Measurements from ENCODE around the gene ZCWPW1.

The ZCWPW1 gene

GRCh38 chr7:100428199-100428966 is at the start of gene ZCWPW1:
TSS of gene ZCWPW1 (minus strand) at chr7:100428703. CDS start at chr7:100420649, 8,054 bp downstream.
- DNase-seq = peak; percentile 76 to 99 (median 94)

- DNase-seq = no peak
Observed at GRCh38 chr7:100477871-100478267, 49.4 kb upstream of the ZCWPW1 start.

GRCh38 chr7:100476903-100477870 is 48.7 kb upstream of the ZCWPW1 start:
- no peak for DNase-seq

GRCh38 chr7:100476101-100476780 is 47.7 kb upstream of the ZCWPW1 start:
- DNase-seq = peak in 1 of 58 donors; percentile 7

GRCh38 chr7:100475549-100475948 is 47.0 kb upstream of the ZCWPW1 start:
- peak in 1 of 58 donors; percentile 13 for DNase-seq

- no peak for DNase-seq
Observed at GRCh38 chr7:100472854-100473499, 44.5 kb upstream of the ZCWPW1 start.

- DNase-seq = no peak
Observed at GRCh38 chr7:100472121-100472851, 43.8 kb upstream of the ZCWPW1 start.

- DNase-seq = no peak
Observed at GRCh38 chr7:100471021-100471420, 42.5 kb upstream of the ZCWPW1 start.

- peak in 56 of 58 donors; percentile 23 to 92 (median 77) for DNase-seq
Observed at GRCh38 chr7:100469227-100470044, 40.9 kb upstream of the ZCWPW1 start.

GRCh38 chr7:100467638-100468373 is 39.3 kb upstream of the ZCWPW1 start:
- peak; percentile 18 to 98 (median 92) for DNase-seq

GRCh38 chr7:100466653-100467605 is 38.4 kb upstream of the ZCWPW1 start:
- DNase-seq = peak in 6 of 58 donors; percentile 12 to 52 (median 36)

- peak in 57 of 58 donors; percentile 50 to 98 (median 92) for DNase-seq
Observed at GRCh38 chr7:100465702-100466311, 37.3 kb upstream of the ZCWPW1 start.

GRCh38 chr7:100465299-100465698 is 36.8 kb upstream of the ZCWPW1 start:
- DNase-seq = no peak

GRCh38 chr7:100464791-100465190 is 36.3 kb upstream of the ZCWPW1 start:
- DNase-seq = no peak

- no peak for DNase-seq
Observed at GRCh38 chr7:100464210-100464660, 35.7 kb upstream of the ZCWPW1 start, which contains the start of gene SPACDR. TSS of gene SPACDR (minus strand) at chr7:100464260. CDS start at chr7:100464025, 235 bp downstream.

- no peak for DNase-seq
Observed at GRCh38 chr7:100457033-100457432, 28.5 kb upstream of the ZCWPW1 start.

- no peak for DNase-seq
Observed at GRCh38 chr7:100456562-100456961, 28.1 kb upstream of the ZCWPW1 start.

Data from anterior cingulate cortex (tissue), 58 donors.